SH-SY5Y (cell line): Measurements from ENCODE around the gene VASH2.

ENCODE experiments used
- GATA2 ChIP-seq: IDR thresholded peaks from 2 replicates; pipeline ENCODE4 v1.6.1; 2011; ENCODE audit warnings: mild to moderate bottlenecking, low read depth, low read length
- GATA3 ChIP-seq: IDR thresholded peaks from 2 replicates; pipeline ENCODE4 v1.6.1; 2011; ENCODE audit warnings: low read depth, mild to moderate bottlenecking, low read length, moderate library complexity

- TF ChIP-seq GATA2 (no peak), GATA3 (no peak)
Measured at GRCh38 chr1:212930986-212931678, 19.2 kb upstream of the VASH2 start.
